ENCODE results near the gene C1orf115.
A peak's percentile ranks its signal among the peaks of the same experiment; 100 is the strongest.

Gene C1orf115

GRCh38 chr1:220706480-220706879 lies 16.3 kb downstream of the C1orf115 start:
- H3K27ac ChIP-seq (ENCODE audit: low read depth, low read length) = no peak overlapping the region
- no peak overlapping the region for H3K14ac ChIP-seq (ENCODE audit: low read length)
- H3K4me3 ChIP-seq (ENCODE audit: low read depth, low read length) = no peak overlapping the region
- no peak overlapping the region for H2BK12ac ChIP-seq (ENCODE audit: low read length)
- H3K18ac ChIP-seq (ENCODE audit: low read length) = no peak overlapping the region
- peaks cover 2% of the 10 kb centered on the region for H3K9me3 ChIP-seq (ENCODE audit: insufficient read depth, low read depth, low read length)
- H4K91ac ChIP-seq (ENCODE audit: low read depth, low read length) = no peak overlapping the region
- H3K36me3 ChIP-seq (ENCODE audit: control insufficient read depth in 1 of 2, insufficient read depth in 2 of 2, low read length in 2 of 2) = no peaks in the 10 kb centered on the region
- H2AFZ ChIP-seq (ENCODE audit: insufficient read depth, low read length, poor library complexity) = no peak overlapping the region
- H2BK120ac ChIP-seq (ENCODE audit: insufficient read depth, low read length, poor library complexity) = no peak overlapping the region
- H4K12ac ChIP-seq (ENCODE audit: low read depth, low read length) = no peak overlapping the region
- H4K8ac ChIP-seq (ENCODE audit: low read depth, low read length) = no peak overlapping the region
- no peak overlapping the region for H2AK5ac ChIP-seq (ENCODE audit: low read length)
- no peaks in the 10 kb centered on the region for H3K4me1 ChIP-seq (ENCODE audit: control insufficient read depth in 1 of 2, insufficient read depth in 2 of 2, low read length in 2 of 2)
- no peak overlapping the region for H2BK5ac ChIP-seq (ENCODE audit: low read depth, low read length, poor library complexity)
- H3K4me2 ChIP-seq (ENCODE audit: low read length) = no peak overlapping the region
- DNase-seq = no peak
- H3K27me3 ChIP-seq (ENCODE audit: insufficient read depth, low read length) = no peaks in the 10 kb centered on the region
- no peak overlapping the region for H3K9ac ChIP-seq (ENCODE audit: low read length)
- no peaks in the 10 kb centered on the region for H3K79me2 ChIP-seq (ENCODE audit: control insufficient read depth, insufficient read depth, low read length, poor library complexity)
- WGBS (ENCODE audit: extremely low coverage, insufficient coverage, insufficient read length) = no CpG with 5 or more reads among the region's 9 CpGs
- H3K4ac ChIP-seq (ENCODE audit: low read depth, low read length) = no peak overlapping the region
- H3K79me1 ChIP-seq (ENCODE audit: low read length) = no peaks in the 10 kb centered on the region
- H3K23ac ChIP-seq (ENCODE audit: low read length) = no peak overlapping the region

- no peak overlapping the region for H3K27ac ChIP-seq (ENCODE audit: low read depth, low read length)
- H4K91ac ChIP-seq (ENCODE audit: low read depth, low read length) = no peak overlapping the region
- peaks cover 2% of the 10 kb centered on the region for H3K9me3 ChIP-seq (ENCODE audit: insufficient read depth, low read depth, low read length)
- peak overlapping the region; percentile 20 for H3K4me3 ChIP-seq (ENCODE audit: low read depth, low read length)
- H3K9ac ChIP-seq (ENCODE audit: low read length) = no peak overlapping the region
- H3K4me1 ChIP-seq (ENCODE audit: control insufficient read depth in 1 of 2, insufficient read depth in 2 of 2, low read length in 2 of 2) = no peaks in the 10 kb centered on the region
- no peak for DNase-seq
- H3K4ac ChIP-seq (ENCODE audit: low read depth, low read length) = no peak overlapping the region
- H3K79me2 ChIP-seq (ENCODE audit: control insufficient read depth, insufficient read depth, low read length, poor library complexity) = no peaks in the 10 kb centered on the region
- H3K27me3 ChIP-seq (ENCODE audit: insufficient read depth, low read length) = no peaks in the 10 kb centered on the region
- no peak overlapping the region for H2BK12ac ChIP-seq (ENCODE audit: low read length)
- H2AK5ac ChIP-seq (ENCODE audit: low read length) = no peak overlapping the region
- no peak overlapping the region for H4K12ac ChIP-seq (ENCODE audit: low read depth, low read length)
- no peak overlapping the region for H3K14ac ChIP-seq (ENCODE audit: low read length)
- no peak overlapping the region for H3K18ac ChIP-seq (ENCODE audit: low read length)
- H3K79me1 ChIP-seq (ENCODE audit: low read length) = no peaks in the 10 kb centered on the region
- no peak overlapping the region for H2AFZ ChIP-seq (ENCODE audit: insufficient read depth, low read length, poor library complexity)
- H2BK5ac ChIP-seq (ENCODE audit: low read depth, low read length, poor library complexity) = no peak overlapping the region
- H4K8ac ChIP-seq (ENCODE audit: low read depth, low read length) = no peak overlapping the region
- H3K4me2 ChIP-seq (ENCODE audit: low read length) = no peak overlapping the region
- WGBS (ENCODE audit: extremely low coverage, insufficient coverage, insufficient read length) = no CpG with 5 or more reads among the region's 10 CpGs
- no peak overlapping the region for H2BK120ac ChIP-seq (ENCODE audit: insufficient read depth, low read length, poor library complexity)
- no peaks in the 10 kb centered on the region for H3K36me3 ChIP-seq (ENCODE audit: control insufficient read depth in 1 of 2, insufficient read depth in 2 of 2, low read length in 2 of 2)
- H3K23ac ChIP-seq (ENCODE audit: low read length) = no peak overlapping the region
These were observed 17.0 kb downstream of the C1orf115 start for GRCh38 chr1:220707160-220707559.

- Histone ChIP-seq H3K27me3 (ENCODE audit: insufficient read depth, low read length) (no peaks in the 10 kb centered on the region), H3K4me3 (ENCODE audit: low read depth, low read length) (no peak overlapping the region), H4K8ac (ENCODE audit: low read depth, low read length) (no peak overlapping the region), H3K79me2 (ENCODE audit: control insufficient read depth, insufficient read depth, low read length, poor library complexity) (no peaks in the 10 kb centered on the region), H3K4ac (ENCODE audit: low read depth, low read length) (no peak overlapping the region), H2BK5ac (ENCODE audit: low read depth, low read length, poor library complexity) (no peak overlapping the region), H3K18ac (ENCODE audit: low read length) (no peak overlapping the region), H2BK120ac (ENCODE audit: insufficient read depth, low read length, poor library complexity) (no peak overlapping the region), H3K27ac (ENCODE audit: low read depth, low read length) (no peak overlapping the region), H3K36me3 (ENCODE audit: control insufficient read depth in 1 of 2, insufficient read depth in 2 of 2, low read length in 2 of 2) (no peaks in the 10 kb centered on the region), H2BK12ac (ENCODE audit: low read length) (no peak overlapping the region), H3K9ac (ENCODE audit: low read length) (no peak overlapping the region), H3K79me1 (ENCODE audit: low read length) (no peaks in the 10 kb centered on the region), H3K4me1 (ENCODE audit: control insufficient read depth in 1 of 2, insufficient read depth in 2 of 2, low read length in 2 of 2) (no peaks in the 10 kb centered on the region), H3K9me3 (ENCODE audit: insufficient read depth, low read depth, low read length) (peaks cover 2% of the 10 kb centered on the region), H2AK5ac (ENCODE audit: low read length) (no peak overlapping the region), H4K91ac (ENCODE audit: low read depth, low read length) (no peak overlapping the region), H3K14ac (ENCODE audit: low read length) (no peak overlapping the region), H4K12ac (ENCODE audit: low read depth, low read length) (no peak overlapping the region), H2AFZ (ENCODE audit: insufficient read depth, low read length, poor library complexity) (no peak overlapping the region), H3K23ac (ENCODE audit: low read length) (no peak overlapping the region), H3K4me2 (ENCODE audit: low read length) (no peak overlapping the region)
- no CpG with 5 or more reads among the region's 4 CpGs for WGBS (ENCODE audit: extremely low coverage, insufficient coverage, insufficient read length)
- DNase-seq = no peak
These were observed 18.1 kb downstream of the C1orf115 start for GRCh38 chr1:220708244-220708643.

GRCh38 chr1:220708936-220709801 lies 19.0 kb downstream of the C1orf115 start:
- no CpG with 5 or more reads among the region's 9 CpGs for WGBS (ENCODE audit: extremely low coverage, insufficient coverage, insufficient read length)
- Histone ChIP-seq H2BK120ac (ENCODE audit: insufficient read depth, low read length, poor library complexity) (no peak overlapping the region), H3K79me2 (ENCODE audit: control insufficient read depth, insufficient read depth, low read length, poor library complexity) (no peaks in the 10 kb centered on the region), H3K4ac (ENCODE audit: low read depth, low read length) (no peak overlapping the region), H3K4me3 (ENCODE audit: low read depth, low read length) (no peak overlapping the region), H3K36me3 (ENCODE audit: control insufficient read depth in 1 of 2, insufficient read depth in 2 of 2, low read length in 2 of 2) (no peaks in the 10 kb centered on the region), H2BK12ac (ENCODE audit: low read length) (no peak overlapping the region), H3K18ac (ENCODE audit: low read length) (no peak overlapping the region), H3K23ac (ENCODE audit: low read length) (no peak overlapping the region), H3K4me2 (ENCODE audit: low read length) (no peak overlapping the region), H2AFZ (ENCODE audit: insufficient read depth, low read length, poor library complexity) (no peak overlapping the region), H2AK5ac (ENCODE audit: low read length) (no peak overlapping the region), H3K14ac (ENCODE audit: low read length) (no peak overlapping the region), H4K12ac (ENCODE audit: low read depth, low read length) (no peak overlapping the region), H4K8ac (ENCODE audit: low read depth, low read length) (no peak overlapping the region), H3K79me1 (ENCODE audit: low read length) (no peaks in the 10 kb centered on the region), H3K9me3 (ENCODE audit: insufficient read depth, low read depth, low read length) (peaks cover 2% of the 10 kb centered on the region), H3K27me3 (ENCODE audit: insufficient read depth, low read length) (no peaks in the 10 kb centered on the region), H4K91ac (ENCODE audit: low read depth, low read length) (no peak overlapping the region), H3K9ac (ENCODE audit: low read length) (no peak overlapping the region), H3K4me1 (ENCODE audit: control insufficient read depth in 1 of 2, insufficient read depth in 2 of 2, low read length in 2 of 2) (no peaks in the 10 kb centered on the region), H3K27ac (ENCODE audit: low read depth, low read length) (no peak overlapping the region), H2BK5ac (ENCODE audit: low read depth, low read length, poor library complexity) (no peak overlapping the region)
- DNase-seq = no peak

Data from trophoblast cell (in vitro differentiated cells and primary cell).